Thyroid gland (tissue), 4 donors: ENCODE data around the gene DTNBP1. TPM values are rescaled to one million over a fixed set of nuclear protein-coding genes. Genes with fewer than 3 reads are reported as not detected.

Source experiments
- DNase-seq, 2 donors: peaks; one replicate each; pipeline ENCODE4 v3.0.0-alpha.2; 2019
- H3K27ac ChIP-seq, 3 donors: fragments of 200-600 bp; sonication (generic); 1 replicate in 2 of 3; 2 replicates in 1 of 3; pipeline ENCODE4 v1.5.1; 2016 to 2019; ENCODE audit warnings: mild to moderate bottlenecking in 1 of 3, moderate library complexity in 1 of 3
- H3K27me3 ChIP-seq: fragments of 200-600 bp; sonication (generic); one replicate; pipeline ENCODE4 v1.5.1; 2019
- H3K36me3 ChIP-seq, 2 donors: fragments of 200-600 bp; sonication (generic); one replicate each; pipeline ENCODE4 v1.5.1; 2016 to 2019
- H3K4me1 ChIP-seq, 2 donors: fragments of 200-600 bp; sonication (generic); one replicate each; pipeline ENCODE4 v1.5.1; 2017 to 2019
- H3K4me3 ChIP-seq, 3 donors: fragments of 200-600 bp; sonication (generic); replicated peaks in 1 of 3; 1 replicate in 2 of 3; 2 replicates in 1 of 3; pipeline ENCODE4 v1.5.1; 2016; ENCODE audit warnings: mild to moderate bottlenecking in 1 of 3
- H3K9me3 ChIP-seq: fragments of 200-600 bp; sonication (generic); one replicate; pipeline ENCODE4 v1.5.1; 2017
- CTCF ChIP-seq, 6 experiments: fragments of 200-600 bp in 3 of 6; fragments of 450-650 bp in 3 of 6; sonication (generic) in 3 of 6; IDR thresholded peaks; one replicate each; pipeline ENCODE4 v1.5.1; 2016 to 2019; ENCODE audit warnings: antibody characterized with exemption in 6 of 6, mild to moderate bottlenecking in 2 of 6, inconsistent platforms in 1 of 6, moderate library complexity in 1 of 6
- POLR2A ChIP-seq, 2 donors: fragments of 450-650 bp; IDR thresholded peaks; one replicate each; pipeline ENCODE4 v1.6.1; 2017; ENCODE audit warnings: antibody characterized with exemption in 2 of 2, mild to moderate bottlenecking in 2 of 2, moderate library complexity in 1 of 2
- WGBS, 2 donors: methylation state at CpG; one replicate each; pipeline ENCODE4 v1.1.5; 2017; 5-methylcytosine and 5-hydroxymethylcytosine counted together
- intact Hi-C: fragments of 100-400 bp; cut with DNase I; formaldehyde crosslinking; loops from one replicate; pipeline ENCODE4 v1.15.1; 2023
- total RNA-seq, 4 donors: library from RNA; depleted of rRNA; stranded (reverse); fragments of >200 nt; gene quantifications; one replicate each; pipeline ENCODE4 v1.2.3, GENCODE V29; 2016

The DTNBP1 gene
- total RNA-seq, 4 donors from 2014 or later: 10.3 to 19.2 (median 12.2) TPM

- Histone ChIP-seq H3K4me1 (peaks cover 11 to 35% of the 10 kb centered on the region in 2 donors), H3K36me3 (no peaks in the 10 kb centered on the region), H3K27me3 (no peaks in the 10 kb centered on the region), H3K4me3 (no peak overlapping the region), H3K9me3 (no peaks in the 10 kb centered on the region), H3K27ac (peak overlapping the region; percentile 7 to 65 (median 18))
- intact Hi-C loops: no loop called here
- WGBS, 2 donors: 18 to 19% methylated on average over 6 of the region's 6 CpGs
- no peak for TF ChIP-seq CTCF (IDR thresholded peaks at IDR 0.05)
- TF ChIP-seq POLR2A (IDR thresholded peaks at IDR 0.05): no peak
- peak; percentile 70 to 78 for DNase-seq
Measured at GRCh38 chr6:15551798-15552197, 111.0 kb downstream of the DTNBP1 start.

GRCh38 chr6:15551262-15551661 is 111.6 kb downstream of the DTNBP1 start:
- no peaks in the 10 kb centered on the region for H3K9me3 ChIP-seq
- H3K4me1 ChIP-seq: peaks cover 11 to 34% of the 10 kb centered on the region in 2 donors
- 77 to 79% methylated on average over 7 of the region's 7 CpGs for WGBS, 2 donors
- no peak for DNase-seq
- H3K27ac ChIP-seq: peak overlapping the region; percentile 18 to 65 (median 39)
- H3K27me3 ChIP-seq: no peaks in the 10 kb centered on the region
- H3K4me3 ChIP-seq: no peak overlapping the region
- H3K36me3 ChIP-seq: no peaks in the 10 kb centered on the region
- no peak for TF ChIP-seq CTCF (IDR thresholded peaks at IDR 0.05)
- TF ChIP-seq POLR2A (IDR thresholded peaks at IDR 0.05): no peak
- intact Hi-C loops: no loop called here

- 85 to 91% methylated on average over 2 of the region's 2 CpGs for WGBS, 2 donors
- intact Hi-C loops: no loop called here
- no peak for DNase-seq
Measured at GRCh38 chr6:15550546-15551123, 112.2 kb downstream of the DTNBP1 start.

GRCh38 chr6:15549371-15549770 is 113.5 kb downstream of the DTNBP1 start:
- H3K4me1 ChIP-seq: peaks cover 11 to 41% of the 10 kb centered on the region in 2 donors
- WGBS, 2 donors: 87 to 91% methylated on average over 14 of the region's 14 CpGs
- no peaks in the 10 kb centered on the region for H3K36me3 ChIP-seq
- H3K27me3 ChIP-seq: no peaks in the 10 kb centered on the region
- intact Hi-C loops: no loop called here
- H3K27ac ChIP-seq: no peak overlapping the region
- H3K9me3 ChIP-seq: no peaks in the 10 kb centered on the region
- TF ChIP-seq POLR2A (IDR thresholded peaks at IDR 0.05) (no peak), CTCF (IDR thresholded peaks at IDR 0.05) (no peak)
- DNase-seq: no peak
- no peak overlapping the region for H3K4me3 ChIP-seq

More at GRCh38 chr6:15550546-15551123, 112.2 kb downstream of the DTNBP1 start:
- Histone ChIP-seq H3K4me3 (no peak overlapping the region), H3K4me1 (peaks cover 11 to 39% of the 10 kb centered on the region in 2 donors), H3K9me3 (no peaks in the 10 kb centered on the region), H3K27ac (peak overlapping the region in 1 of 3 donors; percentile 65), H3K36me3 (no peaks in the 10 kb centered on the region), H3K27me3 (no peaks in the 10 kb centered on the region)
- no peak for TF ChIP-seq POLR2A (IDR thresholded peaks at IDR 0.05)
- no peak for TF ChIP-seq CTCF (IDR thresholded peaks at IDR 0.05)

GRCh38 chr6:15547400-15547799 is 115.4 kb downstream of the DTNBP1 start:
- no peak for DNase-seq
- Histone ChIP-seq H3K36me3 (no peaks in the 10 kb centered on the region), H3K9me3 (no peaks in the 10 kb centered on the region), H3K27me3 (no peaks in the 10 kb centered on the region), H3K27ac (no peak overlapping the region), H3K4me1 (peaks cover 11 to 37% of the 10 kb centered on the region in 2 donors), H3K4me3 (no peak overlapping the region)
- 88 to 90% methylated on average over 5 of the region's 5 CpGs for WGBS, 2 donors
- TF ChIP-seq POLR2A (IDR thresholded peaks at IDR 0.05) (no peak), CTCF (IDR thresholded peaks at IDR 0.05) (no peak)
- intact Hi-C loops: no loop called here
